GM19043 (cell line): ENCODE measurements around the gene CCNI2.
"Not testable (repeated sequence)": the region's sequence is repeated elsewhere in the genome, so short reads cannot be mapped to it uniquely, and the experiment has no call there.

Experiments
- ATAC-seq: cut with Tn5 transposase; IDR thresholded peaks from one replicate; pipeline ENCODE4 v1.9.1; 2021; ENCODE audit warnings: low read depth; ENCODE audit not compliant: unreplicated experiment

CCNI2 gene

DNA sequence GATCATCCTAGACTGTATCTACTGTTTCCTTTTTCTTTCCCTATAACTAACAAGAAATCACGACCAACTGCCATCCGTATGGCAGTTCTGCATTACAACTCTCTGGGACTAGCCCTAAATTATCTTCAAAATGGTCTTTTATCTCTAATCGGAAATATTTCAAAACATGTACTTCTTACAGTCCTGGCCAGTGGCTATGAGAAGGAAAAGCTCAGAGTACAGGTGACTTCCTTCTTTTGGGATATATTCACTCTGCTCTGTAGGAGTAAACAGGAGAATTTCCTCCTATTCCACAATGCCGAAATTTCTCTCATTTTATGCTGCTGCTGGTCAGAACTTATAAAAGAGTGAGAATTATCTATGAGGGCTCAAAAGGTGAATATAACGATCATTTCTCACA lies 31.6 kb downstream of the CCNI2 start:
- no peak for ATAC-seq

DNA sequence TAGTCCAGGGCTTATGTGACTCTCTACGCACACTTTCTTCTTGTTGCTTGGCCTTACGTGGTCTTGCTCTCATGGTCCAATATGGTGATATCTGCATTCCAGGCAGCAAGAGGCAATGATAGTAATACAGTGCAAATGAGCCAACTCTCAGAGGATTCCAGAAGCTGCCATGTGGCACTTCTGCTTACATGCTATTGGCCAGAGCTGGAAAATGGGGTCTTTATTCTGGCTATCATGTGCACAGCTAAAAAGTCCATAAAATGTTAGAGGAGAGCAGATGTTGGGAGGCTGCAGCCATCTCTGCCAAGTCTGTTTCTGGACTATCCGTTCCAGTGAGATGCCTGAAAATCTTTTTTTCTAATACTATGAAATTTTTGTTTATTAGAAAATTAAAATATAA lies 32.7 kb downstream of the CCNI2 start:
- ATAC-seq: no peak

DNA sequence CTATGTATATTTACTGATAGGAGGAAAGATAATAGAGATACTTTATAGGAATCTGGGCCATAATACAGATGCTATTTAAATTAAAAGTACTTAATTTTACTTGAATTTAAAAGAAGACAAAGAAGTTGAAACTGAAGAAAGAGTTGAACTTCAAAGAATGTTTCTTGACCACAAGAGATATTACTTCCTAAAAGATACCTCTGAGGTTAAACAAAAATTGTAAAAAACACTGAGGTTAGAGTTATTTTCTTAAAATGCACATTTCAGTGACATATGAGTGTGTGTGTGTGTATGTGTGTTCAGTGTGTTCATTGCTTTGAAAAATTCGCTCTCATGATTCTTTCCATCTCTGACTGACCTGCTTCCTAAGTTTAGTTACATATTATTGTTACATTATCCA lies 33.4 kb downstream of the CCNI2 start:
- no peak for ATAC-seq

DNA sequence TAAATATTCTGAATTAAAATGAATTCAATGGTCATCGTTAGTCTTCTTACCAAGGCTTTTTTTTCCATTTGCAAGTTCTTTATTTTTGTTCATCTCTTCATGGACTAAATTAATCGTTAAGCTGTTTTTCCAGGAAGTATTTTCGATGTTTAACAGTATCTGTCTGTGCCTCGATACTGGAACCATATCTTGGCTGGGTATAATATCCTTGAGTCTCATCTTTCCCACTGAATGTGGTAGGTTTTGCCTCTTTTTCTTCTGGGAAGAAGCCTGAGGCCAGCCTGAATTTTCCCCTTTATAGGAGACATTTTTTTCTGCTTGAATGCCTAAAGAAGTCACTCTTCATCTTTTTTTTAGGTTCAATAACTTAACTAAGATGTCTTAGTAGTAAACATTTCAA lies 33.8 kb downstream of the CCNI2 start:
- no peak for ATAC-seq

DNA sequence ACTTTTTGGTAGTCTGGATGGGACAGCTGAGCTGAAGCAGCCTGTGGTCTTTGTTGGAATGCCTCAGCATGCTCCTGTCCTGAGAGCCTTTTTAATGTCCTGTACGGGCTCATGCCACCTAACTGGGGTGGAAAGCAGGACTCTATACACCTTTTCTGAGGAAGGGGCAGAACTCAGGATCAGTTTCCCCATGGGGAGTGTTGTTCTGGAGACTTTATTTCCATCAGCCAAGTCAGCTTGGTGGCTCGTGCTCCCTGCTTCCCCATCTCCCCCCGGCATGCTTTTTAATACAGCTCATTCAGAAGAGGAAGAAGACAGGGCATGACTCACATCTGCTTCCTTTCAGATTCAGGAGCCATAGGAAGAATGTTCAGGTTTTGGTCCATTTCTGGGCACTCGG lies 34.9 kb downstream of the CCNI2 start:
- ATAC-seq: no peak

DNA sequence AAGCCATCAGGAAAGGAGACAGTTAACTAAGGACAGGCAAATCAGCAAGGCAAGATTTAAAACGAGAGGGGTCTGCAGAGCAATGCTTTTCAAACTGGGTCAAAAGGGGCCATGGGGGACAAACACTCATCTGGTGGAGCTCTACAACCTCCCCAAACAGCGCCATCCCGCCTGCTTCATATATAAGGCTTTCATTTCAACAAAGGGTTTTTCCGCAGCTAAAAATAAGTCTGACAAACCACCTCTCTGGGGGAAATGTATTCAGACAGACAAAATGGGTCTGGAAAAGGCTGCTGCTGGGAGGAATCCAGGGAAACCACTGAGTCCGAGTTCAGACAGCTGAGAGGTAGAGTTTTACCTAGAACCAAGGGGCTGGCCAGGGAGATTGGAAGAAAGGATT lies 38.1 kb downstream of the CCNI2 start:
- no peak for ATAC-seq

DNA sequence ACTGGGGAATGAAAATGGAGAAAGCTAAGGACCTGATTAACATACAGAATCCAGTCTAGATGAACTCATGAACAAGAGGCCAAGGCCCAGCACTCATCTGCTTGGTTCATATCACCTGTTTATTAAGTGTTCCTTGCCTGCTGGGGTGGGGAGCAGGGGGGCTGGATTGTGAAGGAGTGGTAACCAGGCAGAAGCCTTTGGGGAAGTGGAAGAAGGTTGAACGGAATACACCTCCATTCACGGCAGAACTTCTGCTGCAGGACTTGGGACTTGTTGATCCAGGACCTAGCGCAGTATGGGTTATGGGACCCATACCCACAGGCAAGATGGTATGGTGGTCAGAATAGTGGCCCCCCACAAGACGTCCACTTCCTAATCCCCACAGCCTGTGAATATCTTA lies 38.6 kb downstream of the CCNI2 start:
- ATAC-seq: no peak

DNA sequence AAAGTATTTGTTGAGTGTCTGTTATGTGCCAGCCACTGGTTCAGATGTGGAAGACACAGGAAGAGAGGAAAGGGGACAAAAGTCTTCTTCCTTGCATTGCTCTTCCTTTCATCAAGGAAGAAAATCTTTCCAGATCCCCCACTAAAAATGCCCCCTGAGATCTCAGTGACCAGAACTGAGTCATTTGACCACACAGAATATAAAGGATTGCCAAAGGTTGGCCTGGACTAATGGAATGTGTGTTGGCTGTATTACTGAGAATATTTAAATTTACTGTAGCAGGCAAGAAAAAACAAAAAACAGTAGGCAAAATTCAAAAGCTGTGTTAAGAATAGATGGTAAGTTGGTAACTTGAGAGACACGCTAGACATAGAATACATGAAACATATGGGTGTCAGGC lies 39.9 kb downstream of the CCNI2 start:
- no peak for ATAC-seq

DNA sequence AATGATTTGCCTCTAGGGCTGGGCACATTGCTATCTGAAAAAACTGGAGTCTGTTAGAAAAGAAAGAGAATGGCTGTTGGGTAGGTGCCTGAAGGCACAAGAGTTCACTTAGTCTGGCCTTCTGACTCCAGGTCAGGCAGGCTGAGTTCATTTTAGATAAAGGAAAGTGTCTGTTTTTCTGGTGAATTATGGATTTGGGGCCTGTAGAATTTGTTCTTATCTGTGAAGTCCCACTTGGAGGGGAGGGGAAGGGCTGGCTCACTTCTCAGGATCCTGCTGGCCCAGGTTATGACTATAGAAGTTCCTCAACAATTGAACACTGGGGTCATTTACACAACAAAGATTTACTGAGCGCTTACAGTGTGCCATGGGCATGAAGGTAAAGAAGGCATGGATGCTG lies 41.3 kb downstream of the CCNI2 start:
- no peak for ATAC-seq

DNA sequence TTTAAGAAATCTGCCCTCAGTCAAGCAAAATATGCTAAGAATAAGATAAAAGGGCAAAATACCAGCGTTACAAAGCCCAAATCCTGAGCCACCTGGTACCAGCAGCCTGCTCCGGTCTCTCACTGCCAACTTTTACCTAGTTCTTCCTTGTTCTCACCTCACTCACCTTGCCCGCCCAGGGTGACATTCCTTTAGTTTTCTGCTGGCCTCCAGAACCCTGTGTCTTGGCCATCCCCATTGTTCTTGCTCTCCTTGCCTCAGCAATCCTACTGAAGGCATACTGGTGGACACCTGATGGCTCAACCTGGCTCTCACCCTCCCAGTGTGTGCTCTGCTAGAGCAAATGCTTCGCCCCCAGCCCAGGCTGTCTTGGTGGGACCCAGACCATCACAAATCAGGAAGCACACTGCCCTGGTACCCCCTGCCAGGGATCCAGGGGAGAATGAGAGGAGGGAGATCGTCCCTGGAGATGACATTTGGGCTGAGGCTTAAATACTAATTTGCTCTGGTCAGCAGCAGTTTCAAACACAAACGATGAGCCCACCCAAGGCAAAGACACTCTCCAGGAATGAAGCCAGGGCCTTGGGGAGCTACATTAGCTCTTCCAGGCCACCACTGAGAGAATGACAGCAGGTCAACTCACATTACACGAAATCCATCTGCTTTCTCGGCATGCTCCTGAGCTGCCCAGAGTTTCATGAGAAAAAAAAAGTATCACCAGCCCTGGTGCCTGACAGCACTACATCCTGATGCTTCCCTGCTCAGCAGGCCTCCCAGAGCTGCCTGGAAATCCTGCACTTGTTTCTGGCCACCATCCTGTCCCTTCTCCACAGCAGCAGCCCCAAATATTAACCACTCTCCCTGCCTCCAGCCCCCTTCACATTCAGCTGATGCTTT lies 42.0 kb downstream of the CCNI2 start:
- ATAC-seq: no peak

DNA sequence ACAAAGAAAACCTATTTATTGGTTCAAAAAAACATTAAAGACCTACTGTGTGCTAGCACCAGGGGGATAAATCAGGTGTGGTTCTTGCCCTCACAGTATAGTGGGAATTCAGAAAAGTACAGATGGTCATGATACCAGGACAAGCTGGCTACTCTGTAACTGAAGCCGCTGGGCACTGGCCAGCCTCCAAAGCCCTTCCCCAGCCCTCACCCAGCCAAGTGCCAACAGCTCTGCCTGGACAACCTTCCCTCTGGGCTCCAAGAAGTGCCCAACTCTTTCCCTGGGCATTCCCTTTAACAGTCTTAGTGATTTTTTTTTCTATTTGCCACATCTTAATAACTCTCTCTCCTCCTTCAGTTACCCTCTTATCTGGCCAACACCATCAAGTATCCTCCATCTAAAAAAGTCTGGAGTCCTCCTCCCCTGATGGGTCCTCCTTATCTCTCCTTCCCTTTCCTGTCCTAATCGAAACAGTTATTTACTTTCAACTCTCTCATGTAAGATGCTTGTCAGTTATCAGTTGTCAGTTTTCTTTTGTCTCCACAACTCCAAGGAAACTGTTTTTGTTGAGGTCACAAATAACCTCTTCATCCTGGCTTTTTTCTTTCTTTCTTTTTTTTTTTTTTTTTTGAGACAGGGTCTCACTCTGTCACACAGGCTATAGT lies 43.1 kb downstream of the CCNI2 start:
- no peak for ATAC-seq

DNA sequence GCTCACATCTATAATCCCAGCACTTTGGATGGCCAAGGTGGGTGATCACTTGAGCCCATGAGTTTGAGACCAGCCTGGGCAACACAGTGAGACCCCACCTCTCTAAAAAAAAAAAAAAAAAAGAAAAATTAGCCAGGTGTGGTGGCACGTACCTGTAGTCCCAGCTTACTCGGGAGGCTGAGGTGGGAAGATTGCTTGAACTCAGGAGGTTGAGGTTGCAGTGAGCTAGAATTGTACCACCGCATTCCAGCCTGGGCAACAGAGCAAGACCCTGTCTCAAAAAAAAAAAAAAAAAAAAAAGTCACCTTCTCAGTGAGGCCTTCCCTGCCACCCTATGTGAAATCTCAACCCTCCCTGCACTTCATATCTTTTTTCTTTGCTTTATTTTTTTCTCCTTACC lies 43.8 kb downstream of the CCNI2 start:
- no peak for ATAC-seq

DNA sequence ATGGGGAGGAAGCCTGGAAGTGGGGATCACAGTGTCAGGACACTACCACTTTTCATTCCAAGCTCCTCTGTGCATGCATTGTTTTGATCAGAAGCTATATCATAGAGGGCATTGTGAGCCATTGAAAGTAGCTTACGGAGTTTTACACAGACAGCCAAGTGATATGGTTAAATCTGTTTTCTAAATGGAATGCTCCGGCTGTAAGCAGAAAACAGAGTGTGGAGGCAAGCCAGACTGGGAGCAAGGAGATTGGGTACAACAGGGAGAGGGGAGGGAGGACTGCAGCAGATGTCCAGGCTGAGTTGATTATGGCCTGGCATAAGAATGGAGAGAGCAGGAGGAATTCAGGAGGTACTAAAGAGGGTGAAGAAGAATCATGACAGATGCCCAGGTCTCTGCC lies 50.4 kb downstream of the CCNI2 start:
- ATAC-seq: no peak

DNA sequence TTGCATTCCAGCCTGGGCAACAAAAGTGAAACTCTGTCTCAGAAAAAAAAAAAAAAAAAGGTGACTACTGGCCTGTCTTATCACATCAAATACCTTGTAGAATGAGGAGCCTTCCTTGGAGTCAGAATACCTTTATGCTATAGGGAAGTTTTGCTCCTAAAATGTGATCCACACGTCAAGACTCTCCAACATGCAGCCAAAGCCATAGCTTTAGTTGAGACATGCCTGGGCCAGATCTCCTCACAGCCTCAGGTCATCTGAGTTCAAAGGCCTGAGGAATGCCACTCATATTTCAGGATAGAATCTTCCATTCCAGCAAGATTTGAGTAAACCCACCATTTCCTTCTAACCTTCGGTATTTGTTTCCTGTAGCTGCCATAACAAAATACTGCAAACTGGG lies 52.2 kb downstream of the CCNI2 start:
- no peak for ATAC-seq

DNA sequence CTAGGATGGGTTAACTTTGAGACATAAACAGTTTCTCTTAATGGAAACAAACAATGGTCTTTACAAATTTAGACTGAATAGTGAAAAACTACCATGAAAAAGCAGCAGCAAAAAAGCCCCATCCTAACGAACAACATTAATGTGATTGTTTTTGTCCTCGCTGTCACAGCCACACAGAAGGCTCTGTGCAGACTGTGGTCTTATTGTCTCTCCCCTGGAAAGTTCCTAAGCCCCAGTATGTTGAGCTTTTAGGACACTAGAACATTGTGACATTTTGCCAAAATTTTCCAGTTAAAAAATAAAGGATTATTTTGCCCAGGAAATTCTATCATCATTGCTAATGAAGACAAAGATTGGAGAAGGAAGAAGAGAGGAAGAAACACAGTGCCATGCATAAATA lies 53.3 kb downstream of the CCNI2 start:
- ATAC-seq: no peak

DNA sequence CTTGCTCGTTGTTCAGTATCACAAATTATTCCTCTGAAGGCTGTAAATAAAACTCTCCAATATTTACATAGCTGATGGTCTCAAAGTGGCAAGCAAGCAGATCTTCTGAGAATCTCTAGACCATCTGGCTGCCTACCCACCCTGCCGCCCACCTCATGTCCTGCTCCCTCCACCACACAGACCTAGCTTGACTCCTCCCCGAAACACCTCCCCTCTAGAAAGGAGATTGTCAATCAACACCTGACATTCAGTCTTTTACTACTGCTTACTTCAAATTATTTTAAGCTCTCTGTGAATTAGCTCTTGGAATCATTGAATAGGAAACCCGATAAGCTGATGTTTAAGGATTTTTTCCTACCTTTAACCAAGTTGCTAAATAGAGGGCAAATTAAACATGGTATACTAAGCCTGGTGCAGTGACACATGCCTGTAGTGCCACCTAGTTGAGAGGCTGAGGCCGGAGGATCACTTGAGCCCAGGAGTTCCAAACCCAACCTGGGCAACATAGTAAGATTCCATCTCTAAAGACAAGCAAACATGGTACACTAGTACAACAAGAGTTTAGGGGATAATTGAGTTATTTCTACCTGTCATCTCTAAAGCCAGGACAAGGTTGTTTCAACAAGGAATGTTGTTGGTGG lies 54.9 kb downstream of the CCNI2 start:
- no peak for ATAC-seq

DNA sequence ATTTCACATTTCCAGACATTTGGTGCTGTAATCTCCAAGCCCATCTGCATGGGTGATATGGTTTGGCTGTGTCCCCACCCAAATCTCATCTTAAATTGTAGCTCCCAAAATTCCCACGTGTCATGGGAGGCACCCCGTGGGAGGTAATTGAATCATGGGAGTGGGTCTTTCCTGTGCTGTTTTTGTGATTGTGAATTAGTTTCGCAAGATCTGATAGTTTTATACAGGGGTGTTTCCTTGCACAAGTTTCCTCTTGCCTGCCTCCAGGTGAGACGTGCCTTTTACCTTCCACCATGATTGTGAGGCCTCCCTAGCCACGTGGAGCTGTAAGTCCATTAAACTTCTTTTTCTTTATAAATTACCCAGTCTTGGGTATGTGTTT lies 55.5 kb downstream of the CCNI2 start:
- not testable (repeated sequence) for ATAC-seq
